Stimulated activated CD8-positive, alpha-beta memory T cell treated with anti-CD3 and anti-CD28 coated beads, Interleukin-7, amount 100 ng/mL, for 1 hour (primary cell): ENCODE measurements around the gene RGS3.
"Not testable (repeated sequence)": the region's sequence is repeated elsewhere in the genome, so short reads cannot be mapped to it uniquely, and the experiment has no call there.

ENCODE experiments used
- DNase-seq, 2 donors: peaks; one replicate each; pipeline ENCODE4 v3.0.0-alpha.2; 2020; ENCODE audit warnings: low read depth in 2 of 2

RGS3 gene

GRCh38 chr9:113546566-113546965 lies 83.0 kb downstream of the RGS3 start:
- no peak for DNase-seq

- DNase-seq: no peak
Measured at GRCh38 chr9:113547501-113547900, 84.0 kb downstream of the RGS3 start.

GRCh38 chr9:113548221-113549041 lies 84.9 kb downstream of the RGS3 start:
- DNase-seq: no peak

GRCh38 chr9:113549892-113550291 lies 86.4 kb downstream of the RGS3 start:
- DNase-seq: not testable (repeated sequence)

GRCh38 chr9:113556877-113557593 lies 93.5 kb downstream of the RGS3 start:
- DNase-seq: no peak

DNA sequence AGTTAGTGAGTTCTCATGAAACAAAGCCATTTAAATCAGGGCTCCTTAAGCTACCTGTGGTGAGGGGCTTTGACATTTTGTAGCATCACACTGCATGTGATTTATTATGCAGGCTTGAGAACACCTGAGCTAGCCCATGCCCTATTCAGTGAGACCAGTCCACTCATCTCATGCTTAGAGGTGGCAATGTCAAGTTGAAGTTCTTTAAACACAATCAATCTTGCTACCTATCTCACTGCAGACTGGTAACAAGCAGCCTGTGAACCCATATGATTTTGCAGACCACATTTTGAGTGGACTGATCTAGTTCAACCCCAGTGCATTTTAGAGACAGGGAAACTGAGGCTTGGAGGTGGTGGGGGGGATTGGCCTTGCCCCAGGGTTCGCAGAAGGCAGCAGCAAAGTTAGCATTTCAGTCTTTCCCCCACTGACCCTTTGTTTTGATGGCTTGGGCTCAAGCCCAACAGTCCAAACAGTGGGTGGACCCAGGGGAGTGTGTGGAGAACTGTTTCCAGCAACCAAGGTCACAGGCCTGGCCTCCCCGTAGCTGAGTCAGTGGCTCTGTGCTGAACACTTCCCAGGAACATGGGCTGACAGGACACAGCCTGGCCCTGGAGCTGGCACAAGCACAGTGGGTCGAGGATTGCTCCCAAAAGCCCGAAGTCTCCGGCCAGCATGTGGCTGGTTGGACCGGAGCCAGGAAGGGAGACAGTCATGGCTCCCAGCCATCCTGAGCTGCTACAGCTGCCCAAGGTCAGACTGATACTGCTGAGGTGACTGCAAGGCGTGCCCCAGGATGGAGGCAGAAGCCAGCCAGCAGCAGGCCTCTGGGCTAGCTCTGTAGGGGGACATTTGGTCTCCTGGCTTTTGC lies 95.3 kb downstream of the RGS3 start:
- no peak for DNase-seq

GRCh38 chr9:113559834-113560800 lies 96.6 kb downstream of the RGS3 start:
- DNase-seq: no peak

GRCh38 chr9:113562653-113563381 lies 99.3 kb downstream of the RGS3 start:
- DNase-seq: no peak

- DNase-seq: no peak
Measured at GRCh38 chr9:113563826-113564497, 100.4 kb downstream of the RGS3 start.

GRCh38 chr9:113564498-113565237 lies 101.1 kb downstream of the RGS3 start:
- DNase-seq: no peak

GRCh38 chr9:113566016-113566711 lies 102.6 kb downstream of the RGS3 start:
- no peak for DNase-seq

- DNase-seq: no peak
Measured at GRCh38 chr9:113566712-113567071, 103.2 kb downstream of the RGS3 start.

DNA sequence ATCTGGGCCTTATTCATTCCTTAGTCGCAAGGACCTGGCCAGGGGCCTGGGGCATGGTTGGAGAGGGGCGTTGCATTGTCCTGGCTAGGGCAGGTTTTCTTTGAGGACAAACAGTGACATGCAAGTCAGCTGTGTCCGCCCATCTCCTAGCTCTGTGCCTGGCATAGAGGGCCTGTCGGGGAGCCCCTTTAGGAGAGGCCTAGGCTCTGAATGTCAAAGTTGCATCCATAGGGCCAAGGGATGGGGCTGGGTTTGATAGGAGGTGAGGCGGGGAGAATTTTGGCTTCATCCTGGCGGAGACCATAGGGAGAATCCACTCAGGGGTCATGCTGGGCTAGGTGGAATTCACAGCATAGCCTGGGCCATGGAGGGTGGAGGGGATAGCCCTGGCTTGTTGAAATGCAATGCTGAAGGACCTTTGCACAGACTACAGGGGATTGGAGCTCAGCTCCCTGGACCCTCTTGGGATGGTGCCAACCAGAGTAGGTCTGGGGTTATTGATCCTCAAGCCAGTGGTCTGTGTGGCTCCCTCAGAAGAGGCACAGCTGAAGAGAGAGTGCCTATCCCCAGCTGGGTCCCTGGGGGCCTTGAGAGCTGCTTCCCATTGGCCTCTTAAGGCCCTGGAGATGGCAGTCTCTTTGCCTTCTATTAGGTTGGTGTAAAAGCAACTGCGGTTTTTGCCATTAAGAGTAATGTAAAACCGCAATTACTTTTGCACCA lies 104.0 kb downstream of the RGS3 start:
- no peak for DNase-seq

GRCh38 chr9:113568081-113568435 lies 104.5 kb downstream of the RGS3 start:
- DNase-seq: no peak

- no peak for DNase-seq
Measured at GRCh38 chr9:113568571-113569321, 105.2 kb downstream of the RGS3 start.

- no peak for DNase-seq
Measured at GRCh38 chr9:113569472-113570060, 106.0 kb downstream of the RGS3 start.

GRCh38 chr9:113570106-113570505 lies 106.6 kb downstream of the RGS3 start:
- no peak for DNase-seq
